ENCODE measurements around the gene CASP9.

CASP9 gene

DNA sequence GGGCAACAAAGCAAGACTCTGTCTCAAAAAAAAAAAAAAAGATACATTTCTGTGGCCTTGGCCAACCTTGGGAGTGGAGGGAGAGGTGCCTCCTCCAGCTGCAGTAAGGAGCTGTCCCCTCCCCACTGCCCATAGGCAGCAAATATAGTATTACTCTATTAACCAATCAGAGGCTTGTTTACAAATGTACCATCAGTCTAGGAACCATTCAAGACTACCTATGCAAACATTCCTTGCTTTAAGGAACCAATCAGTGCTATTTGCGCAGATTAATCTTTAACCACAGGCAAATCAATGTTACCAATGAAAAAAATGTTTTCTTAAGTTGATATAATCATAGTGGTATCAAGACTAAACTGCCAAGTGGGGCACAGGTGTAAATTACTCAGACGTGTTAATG is 66.4 kb downstream of the CASP9 start:
- no peak for DNase-seq (ENCODE audit: low read depth)
- TF ChIP-seq, protein P1, sequence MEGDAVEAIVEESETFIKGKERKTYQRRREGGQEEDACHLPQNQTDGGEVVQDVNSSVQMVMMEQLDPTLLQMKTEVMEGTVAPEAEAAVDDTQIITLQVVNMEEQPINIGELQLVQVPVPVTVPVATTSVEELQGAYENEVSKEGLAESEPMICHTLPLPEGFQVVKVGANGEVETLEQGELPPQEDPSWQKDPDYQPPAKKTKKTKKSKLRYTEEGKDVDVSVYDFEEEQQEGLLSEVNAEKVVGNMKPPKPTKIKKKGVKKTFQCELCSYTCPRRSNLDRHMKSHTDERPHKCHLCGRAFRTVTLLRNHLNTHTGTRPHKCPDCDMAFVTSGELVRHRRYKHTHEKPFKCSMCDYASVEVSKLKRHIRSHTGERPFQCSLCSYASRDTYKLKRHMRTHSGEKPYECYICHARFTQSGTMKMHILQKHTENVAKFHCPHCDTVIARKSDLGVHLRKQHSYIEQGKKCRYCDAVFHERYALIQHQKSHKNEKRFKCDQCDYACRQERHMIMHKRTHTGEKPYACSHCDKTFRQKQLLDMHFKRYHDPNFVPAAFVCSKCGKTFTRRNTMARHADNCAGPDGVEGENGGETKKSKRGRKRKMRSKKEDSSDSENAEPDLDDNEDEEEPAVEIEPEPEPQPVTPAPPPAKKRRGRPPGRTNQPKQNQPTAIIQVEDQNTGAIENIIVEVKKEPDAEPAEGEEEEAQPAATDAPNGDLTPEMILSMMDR (conservative IDR thresholded peaks at IDR 0.05; ENCODE audit: control insufficient read depth, insufficient read depth, low read depth, low read length), result no peak
- H3K4me3 ChIP-seq (ENCODE audit: control insufficient read depth, low read depth, low read length), result no peak overlapping the region

DNA sequence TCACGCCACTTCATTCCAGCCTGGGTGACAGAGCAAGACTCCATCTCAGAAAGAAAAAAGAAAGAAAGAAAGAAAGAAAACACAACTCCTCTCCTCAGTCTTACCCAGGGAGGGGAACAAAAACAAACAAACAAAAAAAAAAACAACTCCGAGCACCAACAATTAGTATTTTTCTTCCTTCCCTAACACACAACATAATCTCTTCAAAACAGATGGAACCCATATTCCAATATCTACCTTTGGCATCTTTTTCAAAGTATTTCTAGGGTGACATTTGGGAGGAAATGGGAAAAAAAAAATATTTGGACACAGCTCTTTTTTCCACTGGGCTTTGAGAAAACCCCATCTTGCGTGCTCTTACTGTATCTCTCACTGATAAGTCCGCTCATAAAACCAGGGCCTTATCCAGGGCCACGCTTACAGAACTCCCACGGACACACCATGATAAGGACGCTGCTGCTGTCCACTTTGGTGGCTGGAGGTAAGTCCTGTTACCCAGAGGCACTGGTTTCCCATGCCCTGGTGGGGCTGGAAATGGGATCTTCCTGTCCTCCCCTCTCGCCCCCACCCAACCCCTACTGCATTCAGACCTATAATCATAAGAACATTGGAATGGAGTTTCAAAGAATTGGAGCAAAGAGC is 67.6 kb downstream of the CASP9 start, which contains the start of gene CELA2A:
CELA2A (plus strand) TSS at position 420 of the 642 bp plus-strand sequence; CDS start at position 442, 22 bp downstream.
- no peak for DNase-seq (ENCODE audit: low read depth)
- TF ChIP-seq, protein P1 (conservative IDR thresholded peaks at IDR 0.05; ENCODE audit: control insufficient read depth, insufficient read depth, low read depth, low read length), result no peak

DNA sequence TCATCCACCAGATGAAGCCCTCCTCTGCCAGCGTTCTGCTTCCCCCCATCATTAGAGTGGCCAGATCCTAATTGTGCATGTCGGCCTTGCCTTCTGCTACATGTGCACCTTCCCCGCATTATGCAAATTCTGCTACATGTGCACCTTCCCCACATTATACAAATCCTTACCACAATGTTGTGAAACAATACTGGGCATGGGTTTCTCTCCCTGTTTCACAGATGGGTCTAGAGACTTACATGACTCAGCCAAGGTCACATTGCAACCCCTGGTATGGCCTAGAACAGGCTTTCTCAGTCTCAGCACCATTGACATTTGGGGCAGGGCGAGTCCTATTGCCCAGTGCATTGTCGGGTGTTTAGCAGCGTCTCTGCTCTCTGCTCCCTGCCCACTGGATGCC is 68.5 kb downstream of the CASP9 start:
- TF ChIP-seq, protein P1 (conservative IDR thresholded peaks at IDR 0.05; ENCODE audit: control insufficient read depth, insufficient read depth, low read depth, low read length), result no peak
- peak; percentile 75 for DNase-seq (ENCODE audit: low read depth)
- no peak overlapping the region for H3K4me3 ChIP-seq (ENCODE audit: control insufficient read depth, low read depth, low read length)

More for the DNA sequence above, 67.6 kb downstream of the CASP9 start, which contains the start of gene CELA2A:
- no peak within 1 kb of the TSS for H3K4me3 ChIP-seq (ENCODE audit: control insufficient read depth, low read depth, low read length)

DNA sequence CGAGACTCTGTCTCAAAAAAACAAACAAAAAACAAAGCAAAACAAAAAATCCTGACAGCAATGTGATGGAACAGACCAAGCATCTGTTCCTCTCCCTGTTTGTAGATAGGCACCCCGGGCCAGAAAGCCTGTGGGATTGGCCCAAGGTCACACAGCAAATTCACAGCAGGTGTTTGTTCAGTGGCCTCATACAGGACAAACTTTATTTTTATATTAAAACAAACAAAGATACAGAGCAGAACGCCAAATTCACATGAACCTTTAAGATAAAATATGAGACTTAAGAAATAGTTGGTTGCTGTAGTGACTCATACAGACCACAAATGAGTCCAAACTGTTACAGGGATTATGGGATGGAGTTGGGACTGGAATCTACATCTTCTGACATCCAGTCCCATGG is 69.8 kb downstream of the CASP9 start:
- DNase-seq (ENCODE audit: low read depth), result peak; percentile 86
- TF ChIP-seq, protein P1 (conservative IDR thresholded peaks at IDR 0.05; ENCODE audit: control insufficient read depth, insufficient read depth, low read depth, low read length), result no peak
- no peak overlapping the region for H3K4me3 ChIP-seq (ENCODE audit: control insufficient read depth, low read depth, low read length)

DNA sequence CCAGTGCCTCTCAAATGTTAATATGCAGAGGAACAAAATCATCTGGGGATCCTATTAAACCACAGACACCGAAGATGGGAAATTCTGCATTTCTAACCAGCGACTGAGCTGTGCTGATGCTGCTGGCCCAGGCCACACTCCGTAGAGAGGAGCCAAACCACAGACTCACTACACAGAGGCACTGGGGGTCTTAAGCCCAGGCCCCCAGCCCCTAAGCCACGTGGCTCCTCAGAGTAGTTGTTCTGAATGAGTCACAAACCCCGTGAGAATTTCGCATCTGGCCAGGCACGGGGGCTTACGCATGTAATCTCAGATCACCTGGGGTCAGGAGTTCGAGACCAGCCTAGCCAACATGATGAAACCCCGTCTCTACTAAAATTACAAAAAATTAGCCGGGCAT is 70.3 kb downstream of the CASP9 start:
- H3K4me3 ChIP-seq (ENCODE audit: control insufficient read depth, low read depth, low read length), result no peak overlapping the region
- peak; percentile 53 for DNase-seq (ENCODE audit: low read depth)
- TF ChIP-seq, protein P1 (conservative IDR thresholded peaks at IDR 0.05; ENCODE audit: control insufficient read depth, insufficient read depth, low read depth, low read length), result no peak

DNA sequence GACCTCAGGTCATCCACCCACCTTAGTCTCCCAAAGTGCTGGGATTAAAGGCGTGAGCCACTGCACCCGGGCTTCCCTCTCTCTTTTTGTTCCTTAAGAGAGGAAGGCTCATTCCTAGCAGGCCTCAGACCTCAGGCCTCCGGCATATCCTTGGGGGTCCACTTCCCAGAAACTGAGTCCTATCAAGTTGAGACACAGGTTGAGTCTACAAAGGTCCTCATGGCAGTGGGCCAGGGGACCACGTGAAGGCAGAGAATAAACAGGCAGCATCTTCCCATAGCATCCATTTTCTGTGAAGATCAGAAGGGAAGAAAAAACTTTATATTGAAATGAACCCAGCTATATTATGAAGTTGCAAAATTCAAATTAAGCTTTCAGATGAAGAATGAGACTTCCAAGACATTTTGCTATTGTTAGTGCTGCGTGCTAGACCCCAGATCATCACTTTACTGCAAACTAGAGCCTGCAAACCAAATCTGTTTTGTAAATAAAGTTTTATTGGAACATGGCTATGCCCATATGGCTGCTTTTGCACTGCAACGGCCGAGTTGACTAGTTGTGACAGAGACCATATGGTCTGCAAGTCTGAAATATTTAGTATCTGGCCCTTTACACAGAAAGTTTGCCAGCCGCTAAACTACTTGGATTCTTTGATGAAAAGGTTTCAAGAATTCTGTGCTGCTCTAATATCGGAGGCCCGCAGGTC is 71.0 kb downstream of the CASP9 start:
- TF ChIP-seq, protein P1 (conservative IDR thresholded peaks at IDR 0.05; ENCODE audit: control insufficient read depth, insufficient read depth, low read depth, low read length), result no peak
- H3K4me3 ChIP-seq (ENCODE audit: control insufficient read depth, low read depth, low read length), result no peak overlapping the region
- no peak for DNase-seq (ENCODE audit: low read depth)

Measured in fibroblast of mammary gland (primary cell).